Esophagus squamous epithelium (tissue), 5 donors: ENCODE data around the gene DMBX1. TPM values are rescaled to one million over a fixed set of nuclear protein-coding genes. Genes with fewer than 3 reads are reported as not detected.

Experiments used
- DNase-seq: peaks from one replicate; lab custom pipeline; 2025; lab: John Stamatoyannopoulos, UW
- H3K27ac ChIP-seq, 4 donors: fragments of 200-600 bp; sonication (generic); one replicate each; pipeline ENCODE4 v1.5.1; 2016 to 2019; ENCODE audit warnings: mild to moderate bottlenecking in 1 of 4
- H3K27me3 ChIP-seq, 4 donors: fragments of 200-600 bp; sonication (generic); 1 replicate in 3 of 4; 2 replicates in 1 of 4; pipeline versions ENCODE4 v1.5.1 to v1.6.0; 2017 to 2021; ENCODE audit warnings: antibody characterized with exemption in 1 of 4
- H3K36me3 ChIP-seq, 3 donors: fragments of 200-600 bp; sonication (generic); one replicate each; pipeline ENCODE4 v1.5.1; 2016 to 2019
- H3K4me1 ChIP-seq, 3 donors: fragments of 200-600 bp; sonication (generic); one replicate each; pipeline ENCODE4 v1.5.1; 2017 to 2019
- H3K4me3 ChIP-seq, 4 donors: fragments of 200-600 bp; sonication (generic); 1 replicate in 3 of 4; 2 replicates in 1 of 4; pipeline ENCODE4 v1.5.1; 2016 to 2019; ENCODE audit warnings: mild to moderate bottlenecking in 2 of 4, moderate library complexity in 1 of 4
- H3K9me3 ChIP-seq, 3 donors: fragments of 200-600 bp; sonication (generic); one replicate each; pipeline ENCODE4 v1.5.1; 2016 to 2019
- POLR2A ChIP-seq, 4 donors: fragments of 450-650 bp; IDR thresholded peaks; one replicate each; pipeline ENCODE4 v1.6.1; 2017; ENCODE audit warnings: antibody characterized with exemption in 4 of 4, mild to moderate bottlenecking in 4 of 4, moderate library complexity in 3 of 4
- WGBS, 2 donors: methylation state at CpG; one replicate each; pipeline ENCODE4 v1.1.5; 2018; 5-methylcytosine and 5-hydroxymethylcytosine counted together
- intact Hi-C: fragments of 100-400 bp; cut with DNase I; formaldehyde crosslinking; loops from one replicate; pipeline ENCODE4 v1.15.0; 2022
- total RNA-seq, 4 donors: library from RNA; depleted of rRNA; stranded (reverse); fragments of >200 nt; gene quantifications; one replicate each; pipeline ENCODE4 v1.1.0, GENCODE V29; 2016
- TF ChIP-seq, protein P1 (sequence below), 6 experiments: fragments of 450-650 bp in 4 of 6; fragments of 200-600 bp in 2 of 6; sonication (generic) in 2 of 6; IDR thresholded peaks; one replicate each; pipeline ENCODE4 v1.5.1; 2016 to 2019; ENCODE audit warnings: antibody characterized with exemption in 6 of 6, mild to moderate bottlenecking in 4 of 6, moderate library complexity in 4 of 6
- donor health status: DM: yes; HTN: yes; CAD: no.

DMBX1 gene
- total RNA-seq, 4 donors from 2014 or later, result not detected

DNA sequence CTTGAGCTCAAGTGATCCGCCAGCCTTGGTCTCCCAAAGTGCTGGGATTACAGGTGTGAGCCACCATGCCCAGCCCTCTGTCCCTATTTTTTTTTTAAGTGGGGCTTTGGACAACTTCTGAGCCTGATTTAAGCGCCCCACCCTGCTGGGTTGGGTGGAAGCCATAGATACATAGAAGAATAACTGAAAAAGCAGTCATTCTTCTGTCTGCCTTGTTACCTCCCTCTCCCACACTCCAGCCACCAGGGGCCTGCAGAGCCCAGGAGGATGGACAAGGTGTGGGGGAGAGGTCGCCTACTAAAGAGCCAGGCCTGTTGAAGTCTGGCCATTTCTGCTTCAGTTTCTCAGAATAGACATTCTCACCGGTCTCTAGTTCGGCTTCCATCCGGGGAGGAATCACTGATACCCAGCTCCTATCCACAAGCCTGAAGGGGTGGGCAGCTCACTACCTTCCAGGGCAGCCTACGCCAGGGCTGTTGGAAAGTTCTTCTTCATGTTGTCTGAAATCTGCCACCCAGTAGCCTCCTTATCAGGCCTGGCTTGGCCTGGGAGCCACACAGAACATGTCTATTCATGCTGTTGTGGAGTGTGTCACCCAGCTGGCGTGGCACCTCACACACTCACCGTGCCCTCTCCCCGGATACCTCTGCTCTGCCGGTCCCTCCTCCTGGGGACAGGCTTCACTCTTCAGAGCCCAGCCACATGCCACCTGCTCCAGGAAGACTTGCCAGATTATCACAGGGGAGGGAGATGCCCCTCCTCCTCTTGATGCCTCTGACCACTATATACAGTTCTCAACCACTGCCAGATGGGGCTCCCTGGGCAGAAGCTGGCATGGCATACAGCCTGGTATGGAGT is 34.1 kb downstream of the DMBX1 start:
- peaks cover 0 to 48% (median 0%) of the 10 kb centered on the region in 4 donors for H3K27me3 ChIP-seq
- no peaks in the 10 kb centered on the region for H3K36me3 ChIP-seq
- TF ChIP-seq, protein P1, sequence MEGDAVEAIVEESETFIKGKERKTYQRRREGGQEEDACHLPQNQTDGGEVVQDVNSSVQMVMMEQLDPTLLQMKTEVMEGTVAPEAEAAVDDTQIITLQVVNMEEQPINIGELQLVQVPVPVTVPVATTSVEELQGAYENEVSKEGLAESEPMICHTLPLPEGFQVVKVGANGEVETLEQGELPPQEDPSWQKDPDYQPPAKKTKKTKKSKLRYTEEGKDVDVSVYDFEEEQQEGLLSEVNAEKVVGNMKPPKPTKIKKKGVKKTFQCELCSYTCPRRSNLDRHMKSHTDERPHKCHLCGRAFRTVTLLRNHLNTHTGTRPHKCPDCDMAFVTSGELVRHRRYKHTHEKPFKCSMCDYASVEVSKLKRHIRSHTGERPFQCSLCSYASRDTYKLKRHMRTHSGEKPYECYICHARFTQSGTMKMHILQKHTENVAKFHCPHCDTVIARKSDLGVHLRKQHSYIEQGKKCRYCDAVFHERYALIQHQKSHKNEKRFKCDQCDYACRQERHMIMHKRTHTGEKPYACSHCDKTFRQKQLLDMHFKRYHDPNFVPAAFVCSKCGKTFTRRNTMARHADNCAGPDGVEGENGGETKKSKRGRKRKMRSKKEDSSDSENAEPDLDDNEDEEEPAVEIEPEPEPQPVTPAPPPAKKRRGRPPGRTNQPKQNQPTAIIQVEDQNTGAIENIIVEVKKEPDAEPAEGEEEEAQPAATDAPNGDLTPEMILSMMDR (IDR thresholded peaks at IDR 0.05), result no peak
- TF ChIP-seq POLR2A (IDR thresholded peaks at IDR 0.05), result no peak
- no peak for DNase-seq
- H3K4me1 ChIP-seq, result peaks cover 15 to 57% (median 22%) of the 10 kb centered on the region in 3 donors
- peak overlapping the region; percentile 14 to 77 (median 44) for H3K27ac ChIP-seq
- 46 to 79% methylated on average over 5 to 7 of the region's 11 CpGs for WGBS, 2 donors
- intact Hi-C loops, result no loop called here
- no peaks in the 10 kb centered on the region for H3K9me3 ChIP-seq
- no peak overlapping the region for H3K4me3 ChIP-seq

DNA sequence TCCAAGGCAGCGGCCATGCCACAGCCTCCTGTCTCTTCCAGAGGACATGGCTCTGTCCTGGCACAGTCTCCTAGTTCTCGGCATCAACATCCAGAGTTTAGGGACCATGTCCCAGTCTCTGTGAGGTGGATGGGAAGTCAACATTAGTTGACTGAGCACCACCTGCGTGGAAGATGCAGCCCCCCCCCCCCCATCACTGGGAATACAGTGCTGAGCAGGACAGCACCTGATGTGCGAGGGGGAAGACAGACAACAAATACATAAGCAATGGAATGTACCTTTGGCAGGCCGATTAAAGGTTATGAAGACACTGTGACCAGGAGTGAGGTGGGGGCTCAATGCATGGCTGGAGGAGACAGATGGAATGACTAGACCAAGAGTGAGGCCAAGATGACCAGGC is 35.2 kb downstream of the DMBX1 start:
- H3K4me3 ChIP-seq, result no peak overlapping the region
- TF ChIP-seq POLR2A (IDR thresholded peaks at IDR 0.05), result no peak
- TF ChIP-seq, protein P1 (IDR thresholded peaks at IDR 0.05), result no peak
- 67 to 75% methylated on average over 3 to 4 of the region's 5 CpGs for WGBS, 2 donors
- no peak overlapping the region for H3K27ac ChIP-seq
- DNase-seq, result no peak
- peaks cover 15 to 60% (median 22%) of the 10 kb centered on the region in 3 donors for H3K4me1 ChIP-seq
- no peaks in the 10 kb centered on the region for H3K9me3 ChIP-seq
- H3K27me3 ChIP-seq, result peaks cover 0 to 52% (median 0%) of the 10 kb centered on the region in 4 donors
- H3K36me3 ChIP-seq, result no peaks in the 10 kb centered on the region
- intact Hi-C loops, result loop anchor here (5.0 kb wide), 1 partner anchor 48 kb away; no protein-coding TSS in a partner anchor

DNA sequence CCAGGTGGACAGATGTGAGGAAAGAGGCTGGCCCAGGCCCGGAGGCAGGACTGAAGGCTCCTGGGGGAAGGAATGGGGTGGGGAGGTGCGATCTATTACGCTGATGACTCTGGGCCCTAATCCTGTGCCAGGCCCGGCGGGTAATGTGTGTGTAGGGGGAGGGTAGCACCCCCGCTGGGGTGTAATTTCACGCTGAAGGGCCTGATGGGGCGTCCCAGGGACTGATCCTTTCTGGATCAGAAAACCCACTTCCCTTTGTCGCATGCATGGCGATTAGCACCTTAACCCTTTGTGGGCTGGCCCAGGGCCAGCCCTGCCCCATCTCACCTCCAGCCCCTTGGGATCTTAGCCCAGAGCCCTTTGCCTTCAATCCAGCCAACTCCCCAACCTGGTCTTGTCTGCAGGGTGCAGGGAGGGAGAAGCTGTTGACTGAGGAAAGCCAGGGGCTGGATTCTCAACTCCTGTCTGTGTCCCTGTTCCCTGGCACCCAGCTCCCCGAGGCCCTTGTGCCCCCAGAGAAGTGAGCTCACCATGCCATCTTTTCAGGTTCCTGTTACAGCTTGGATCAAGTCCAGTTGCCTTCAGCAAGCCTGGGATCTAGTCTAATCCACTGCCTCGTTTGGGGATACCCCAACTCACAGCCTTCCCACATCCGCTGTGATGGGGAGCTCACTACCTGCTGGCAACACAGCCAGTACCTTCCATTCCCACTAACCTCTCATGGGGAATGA is 35.8 kb downstream of the DMBX1 start:
- H3K27ac ChIP-seq, result no peak overlapping the region
- intact Hi-C loops, result loop anchor here (5.0 kb wide), 1 partner anchor 48 kb away; no protein-coding TSS in a partner anchor
- TF ChIP-seq, protein P1 (IDR thresholded peaks at IDR 0.05), result no peak
- no peak for TF ChIP-seq POLR2A (IDR thresholded peaks at IDR 0.05)
- H3K4me3 ChIP-seq, result no peak overlapping the region
- no peaks in the 10 kb centered on the region for H3K36me3 ChIP-seq
- peaks cover 0 to 58% (median 0%) of the 10 kb centered on the region in 4 donors for H3K27me3 ChIP-seq
- 49 to 54% methylated on average over 11 to 13 of the region's 13 CpGs for WGBS, 2 donors
- DNase-seq, result no peak
- no peaks in the 10 kb centered on the region for H3K9me3 ChIP-seq
- H3K4me1 ChIP-seq, result peaks cover 15 to 59% (median 20%) of the 10 kb centered on the region in 3 donors

DNA sequence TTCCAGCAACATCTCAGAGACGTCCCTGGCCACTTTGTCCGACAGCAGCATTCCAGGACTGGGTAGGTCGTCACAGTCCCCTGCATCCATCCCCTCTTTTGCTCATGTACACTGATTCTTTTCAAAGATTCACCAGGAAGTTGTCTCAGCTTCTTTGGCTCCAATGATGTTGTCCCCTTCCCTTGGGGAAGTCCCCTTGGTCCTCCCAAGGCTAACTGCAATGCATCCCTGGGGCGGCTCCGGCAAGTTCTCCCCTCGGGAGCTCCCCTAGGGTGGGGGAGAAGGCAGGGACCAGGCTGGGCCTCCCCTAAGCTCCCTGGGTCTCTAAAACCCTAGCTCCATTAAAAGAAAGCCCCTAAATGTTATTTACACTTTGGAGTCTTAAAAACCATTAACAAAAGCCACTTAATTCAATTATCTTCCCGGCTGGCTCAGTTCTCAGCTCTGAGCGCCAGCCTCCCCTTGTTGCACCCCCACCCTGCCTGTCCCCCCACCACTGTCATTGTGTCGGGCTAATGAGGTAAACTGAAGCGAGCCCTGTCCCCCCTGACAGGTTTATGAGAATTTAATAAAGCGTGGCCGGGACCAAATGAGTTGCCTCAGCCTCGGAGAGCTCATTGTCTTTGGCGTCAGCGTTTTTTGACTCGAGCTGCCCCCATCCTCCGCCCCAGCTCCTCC is 36.5 kb downstream of the DMBX1 start:
- intact Hi-C loops, result loop anchor here (5.0 kb wide), 1 partner anchor 49 kb away; no protein-coding TSS in a partner anchor
- no peak for DNase-seq
- no peaks in the 10 kb centered on the region for H3K36me3 ChIP-seq
- H3K27ac ChIP-seq, result no peak overlapping the region
- peaks cover 15 to 59% (median 20%) of the 10 kb centered on the region in 3 donors for H3K4me1 ChIP-seq
- H3K9me3 ChIP-seq, result no peaks in the 10 kb centered on the region
- H3K27me3 ChIP-seq, result peaks cover 0 to 66% (median 0%) of the 10 kb centered on the region in 4 donors
- TF ChIP-seq POLR2A (IDR thresholded peaks at IDR 0.05), result no peak
- TF ChIP-seq, protein P1 (IDR thresholded peaks at IDR 0.05), result no peak
- no peak overlapping the region for H3K4me3 ChIP-seq
- WGBS, 2 donors, result 66 to 76% methylated on average over 7 to 13 of the region's 17 CpGs
